Tibial artery (tissue), 4 donors: Measurements from ENCODE around the gene KMT2C.
A peak's percentile ranks its signal among the peaks of the same experiment; 100 is the strongest.

Experiments
- DNase-seq, 2 donors: peaks; one replicate each; pipeline ENCODE4 v3.0.0-alpha.2; 2019
- H3K27ac ChIP-seq, 2 donors: fragments of 200-600 bp; sonication (generic) in 1 of 2; 1 replicate in 1 of 2; 2 replicates in 1 of 2; pipeline ENCODE4 v1.5.1; 2018 to 2019; ENCODE audit warnings: mild to moderate bottlenecking in 1 of 2
- H3K27me3 ChIP-seq, 2 donors: fragments of 200-600 bp; sonication (generic) in 1 of 2; one replicate each; pipeline versions ENCODE4 v1.5.1 to v1.6.0; 2016 to 2019
- H3K36me3 ChIP-seq, 3 donors: fragments of 200-600 bp; sonication (generic) in 2 of 3; one replicate each; pipeline ENCODE4 v1.5.1; 2016 to 2019; ENCODE audit warnings: mild to moderate bottlenecking in 2 of 3
- H3K4me1 ChIP-seq, 4 donors: fragments of 200-600 bp; sonication (generic) in 2 of 4; 1 replicate in 3 of 4; 2 replicates in 1 of 4; pipeline ENCODE4 v1.5.1; 2016 to 2019
- H3K4me3 ChIP-seq, 2 donors: fragments of 200-600 bp; sonication (generic) in 1 of 2; 1 replicate in 1 of 2; 2 replicates in 1 of 2; pipeline ENCODE4 v1.5.1; 2018 to 2019; ENCODE audit warnings: mild to moderate bottlenecking in 2 of 2
- H3K9me3 ChIP-seq, 3 donors: fragments of 200-600 bp; sonication (generic) in 1 of 3; one replicate each; pipeline ENCODE4 v1.5.1; 2016 to 2019
- intact Hi-C: fragments of 100-400 bp; cut with DNase I; formaldehyde crosslinking; loops from one replicate; pipeline ENCODE4 v1.15.0; 2023; ENCODE audit warnings: low total_unique reads
- TF ChIP-seq, protein P1 (sequence below), 2 experiments: fragments of 200-600 bp in 1 of 2; fragments of 450-650 bp in 1 of 2; IDR thresholded peaks; one replicate each; pipeline ENCODE4 v1.5.1; 2017 to 2019; ENCODE audit warnings: antibody characterized with exemption in 2 of 2, mild to moderate bottlenecking in 1 of 2, moderate library complexity in 1 of 2

The KMT2C gene

DNA sequence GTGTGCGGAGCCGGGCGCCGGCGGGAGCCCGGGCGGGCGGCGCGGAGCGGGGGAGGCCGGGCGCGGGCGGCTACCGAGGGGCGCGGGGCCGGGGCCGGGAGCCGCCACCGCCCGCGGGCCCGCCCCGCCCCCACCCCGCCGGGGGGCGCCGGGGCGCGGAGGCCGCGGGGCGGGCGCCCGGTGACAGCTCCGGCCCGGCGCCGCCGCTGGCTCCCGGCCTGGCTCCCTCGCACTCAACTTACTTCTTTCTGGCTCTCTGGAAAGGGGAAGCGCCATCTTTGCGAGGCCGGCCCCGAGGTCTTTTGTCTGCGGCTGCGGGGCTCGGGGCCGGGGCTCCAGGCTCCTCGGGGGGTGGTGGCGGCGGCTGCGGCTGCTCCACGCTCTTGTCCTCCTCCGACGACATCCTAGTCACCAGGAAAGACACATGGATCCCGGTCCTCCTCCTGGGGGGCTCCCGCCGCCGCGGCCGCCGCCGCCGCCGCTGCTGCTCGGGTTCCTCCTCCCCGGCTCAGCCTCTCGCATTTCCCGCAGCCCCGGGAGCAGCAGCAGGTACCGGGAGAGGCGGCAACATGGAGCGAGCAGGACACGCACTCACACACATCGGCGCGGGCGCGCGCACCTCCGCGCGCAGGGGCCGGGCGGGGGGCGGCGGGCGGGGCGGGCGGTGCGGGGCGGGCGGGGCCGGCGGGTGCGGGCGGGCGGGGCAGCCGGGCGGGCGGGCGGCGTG is at the start of gene KMT2C:
KMT2C (minus strand) TSS at position 620 of the 727 bp plus-strand sequence; CDS start at position 403, 217 bp downstream.
- peak within 1 kb of the TSS; percentile 97 to 98 for H3K4me3 ChIP-seq
- no peaks in the 10 kb centered on the region for H3K9me3 ChIP-seq
- H3K4me1 ChIP-seq: peaks cover 0 to 42% (median 10%) of the 10 kb centered on the region in 4 donors
- H3K36me3 ChIP-seq: no peaks in the 10 kb centered on the region
- peak; percentile 48 to 76 for DNase-seq
- intact Hi-C loops: loop anchor here (2.0 kb wide), 1 partner anchor 29 kb away; no protein-coding TSS in a partner anchor
- TF ChIP-seq, protein P1, sequence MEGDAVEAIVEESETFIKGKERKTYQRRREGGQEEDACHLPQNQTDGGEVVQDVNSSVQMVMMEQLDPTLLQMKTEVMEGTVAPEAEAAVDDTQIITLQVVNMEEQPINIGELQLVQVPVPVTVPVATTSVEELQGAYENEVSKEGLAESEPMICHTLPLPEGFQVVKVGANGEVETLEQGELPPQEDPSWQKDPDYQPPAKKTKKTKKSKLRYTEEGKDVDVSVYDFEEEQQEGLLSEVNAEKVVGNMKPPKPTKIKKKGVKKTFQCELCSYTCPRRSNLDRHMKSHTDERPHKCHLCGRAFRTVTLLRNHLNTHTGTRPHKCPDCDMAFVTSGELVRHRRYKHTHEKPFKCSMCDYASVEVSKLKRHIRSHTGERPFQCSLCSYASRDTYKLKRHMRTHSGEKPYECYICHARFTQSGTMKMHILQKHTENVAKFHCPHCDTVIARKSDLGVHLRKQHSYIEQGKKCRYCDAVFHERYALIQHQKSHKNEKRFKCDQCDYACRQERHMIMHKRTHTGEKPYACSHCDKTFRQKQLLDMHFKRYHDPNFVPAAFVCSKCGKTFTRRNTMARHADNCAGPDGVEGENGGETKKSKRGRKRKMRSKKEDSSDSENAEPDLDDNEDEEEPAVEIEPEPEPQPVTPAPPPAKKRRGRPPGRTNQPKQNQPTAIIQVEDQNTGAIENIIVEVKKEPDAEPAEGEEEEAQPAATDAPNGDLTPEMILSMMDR (IDR thresholded peaks at IDR 0.05): no peak
- no peaks in the 10 kb centered on the region for H3K27me3 ChIP-seq
- H3K27ac ChIP-seq: peak within 1 kb of the TSS; percentile 98 to 99

DNA sequence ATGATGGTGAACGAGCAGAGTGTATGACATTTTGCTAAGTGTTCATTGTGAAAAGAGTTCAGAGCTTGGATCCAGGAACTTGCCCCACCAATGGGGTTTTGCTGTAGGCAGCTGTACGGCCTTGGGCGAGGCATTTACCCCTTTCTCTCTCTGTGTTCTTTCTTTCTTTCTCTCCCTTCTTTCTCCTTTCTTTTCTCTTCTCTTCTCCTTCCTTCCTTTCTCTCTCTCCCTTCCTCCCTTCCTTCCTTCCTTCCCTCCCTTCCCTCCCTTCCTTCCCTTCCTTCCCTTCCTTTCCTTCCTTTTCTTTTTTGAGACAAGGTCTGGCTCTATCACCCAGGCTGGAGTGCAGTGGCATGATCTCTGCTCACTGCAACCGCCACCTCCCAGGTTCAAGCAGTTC is 45.3 kb upstream of the KMT2C start:
- TF ChIP-seq, protein P1 (IDR thresholded peaks at IDR 0.05): no peak
- intact Hi-C loops: no loop called here
- Histone ChIP-seq H3K4me3 (no peak overlapping the region), H3K36me3 (no peaks in the 10 kb centered on the region), H3K9me3 (no peaks in the 10 kb centered on the region), H3K27ac (no peak overlapping the region), H3K27me3 (peaks cover 0 to 2% of the 10 kb centered on the region in 2 donors), H3K4me1 (no peaks in the 10 kb centered on the region)
- DNase-seq: no peak

DNA sequence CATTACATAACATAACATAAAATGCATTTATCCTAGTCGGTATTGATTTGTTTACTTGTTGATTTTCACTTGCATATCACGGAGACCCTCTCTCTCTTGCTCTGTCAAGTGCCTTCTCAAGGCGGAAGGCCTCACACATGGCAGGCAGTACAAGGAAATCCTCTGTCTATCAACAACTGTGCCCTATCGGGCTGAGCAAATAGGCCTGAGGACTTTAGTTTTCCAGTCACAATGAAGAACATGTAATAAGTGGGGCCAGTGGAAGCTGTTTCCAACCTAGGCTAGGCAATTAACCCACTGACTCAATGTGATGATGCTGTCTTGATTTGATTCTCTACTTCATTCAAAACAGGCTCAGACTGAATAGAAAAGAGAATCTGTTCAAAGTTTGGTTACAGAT is 44.9 kb upstream of the KMT2C start:
- no peak for DNase-seq
- Histone ChIP-seq H3K4me1 (no peaks in the 10 kb centered on the region), H3K4me3 (no peak overlapping the region), H3K27ac (no peak overlapping the region), H3K9me3 (no peaks in the 10 kb centered on the region), H3K36me3 (no peaks in the 10 kb centered on the region), H3K27me3 (peaks cover 0 to 2% of the 10 kb centered on the region in 2 donors)
- intact Hi-C loops: no loop called here
- TF ChIP-seq, protein P1 (IDR thresholded peaks at IDR 0.05): no peak

- Histone ChIP-seq H3K36me3 (no peaks in the 10 kb centered on the region), H3K4me1 (no peaks in the 10 kb centered on the region), H3K27ac (no peak overlapping the region), H3K27me3 (peaks cover 0 to 2% of the 10 kb centered on the region in 2 donors), H3K4me3 (no peak overlapping the region), H3K9me3 (no peaks in the 10 kb centered on the region)
- intact Hi-C loops: no loop called here
- TF ChIP-seq, protein P1 (IDR thresholded peaks at IDR 0.05): no peak
- DNase-seq: no peak
These were observed 43.8 kb upstream of the KMT2C start for GRCh38 chr7:152479595-152479994.

- DNase-seq: no peak
- H3K27ac ChIP-seq: no peak overlapping the region
- intact Hi-C loops: no loop called here
- TF ChIP-seq, protein P1 (IDR thresholded peaks at IDR 0.05): no peak
- no peaks in the 10 kb centered on the region for H3K9me3 ChIP-seq
- no peak overlapping the region for H3K4me3 ChIP-seq
- no peaks in the 10 kb centered on the region for H3K4me1 ChIP-seq
- no peaks in the 10 kb centered on the region for H3K36me3 ChIP-seq
- peaks cover 0 to 2% of the 10 kb centered on the region in 2 donors for H3K27me3 ChIP-seq
These were observed 42.3 kb upstream of the KMT2C start for GRCh38 chr7:152478140-152478539.
